Ovary (tissue), 3 donors: ENCODE measurements around the gene ICAM5.

Source experiments
- CTCF ChIP-seq, 3 donors: fragments of 450-650 bp in 2 of 3; fragments of 200-600 bp in 1 of 3; IDR thresholded peaks; one replicate each; pipeline versions ENCODE4 v1.5.1 to v1.8.0; 2016 to 2022; ENCODE audit warnings: antibody characterized with exemption in 3 of 3, mild to moderate bottlenecking in 1 of 3
- POLR2A ChIP-seq: fragments of 450-650 bp; IDR thresholded peaks from one replicate; pipeline ENCODE4 v1.6.1; 2017; ENCODE audit warnings: antibody characterized with exemption, mild to moderate bottlenecking, moderate library complexity
- donor health status: DM: no; HTN: no; CAD: no.

- TF ChIP-seq CTCF (IDR thresholded peaks at IDR 0.05) = no peak
- no peak for TF ChIP-seq POLR2A
Observed at GRCh38 chr19:10333758-10334587, 44.2 kb downstream of the ICAM5 start.
